H9 (cell line): Measurements from ENCODE around the gene GUK1. TPM values are rescaled to one million over a fixed set of nuclear protein-coding genes. Genes with fewer than 3 reads are reported as not detected.

Experiments
- DNase-seq: peaks from one replicate; pipeline ENCODE4 v3.0.0-alpha.2; 2017
- H2AFZ ChIP-seq: one replicate; pipeline ENCODE4 v1.6.1; 2013; ENCODE audit warnings: mild to moderate bottlenecking, low read length, control low read depth, moderate library complexity
- H2AK5ac ChIP-seq: 2 replicates; pipeline ENCODE4 v1.6.1; 2013; ENCODE audit warnings: low read length, control low read depth, mixed read lengths; ENCODE audit not compliant: insufficient read length
- H2BK120ac ChIP-seq: one replicate; pipeline ENCODE4 v1.6.1; 2013; ENCODE audit warnings: low read depth, mild to moderate bottlenecking, low read length, control low read depth, inconsistent platforms; ENCODE audit not compliant: poor library complexity, severe bottlenecking
- H2BK12ac ChIP-seq: 2 replicates; pipeline ENCODE4 v1.6.1; 2013; ENCODE audit warnings: low read length, control low read depth, mixed read lengths, low read depth; ENCODE audit not compliant: insufficient read length
- H2BK15ac ChIP-seq: 2 replicates; pipeline ENCODE4 v1.6.1; 2013; ENCODE audit warnings: low read depth, low read length, control low read depth
- H2BK20ac ChIP-seq: one replicate; pipeline ENCODE4 v1.6.1; 2013; ENCODE audit warnings: low read depth, mild to moderate bottlenecking, low read length, control low read depth, inconsistent platforms; ENCODE audit not compliant: poor library complexity, severe bottlenecking
- H2BK5ac ChIP-seq: 2 replicates; pipeline ENCODE4 v1.6.1; 2013; ENCODE audit warnings: low read length, control low read depth, mixed read lengths; ENCODE audit not compliant: insufficient read length
- H3K14ac ChIP-seq: 2 replicates; pipeline ENCODE4 v1.6.1; 2013; ENCODE audit warnings: low read length, control low read depth; ENCODE audit not compliant: insufficient read depth
- H3K18ac ChIP-seq: 2 replicates; pipeline ENCODE4 v1.6.1; 2013; ENCODE audit warnings: low read depth, mild to moderate bottlenecking, mixed read lengths, low read length, control low read depth; ENCODE audit not compliant: insufficient read length
- H3K23ac ChIP-seq: 2 replicates; pipeline ENCODE4 v1.6.1; 2013; ENCODE audit warnings: low read length, control low read depth, mixed read lengths, low read depth; ENCODE audit not compliant: insufficient read length
- H3K23me2 ChIP-seq: 2 replicates; pipeline ENCODE4 v1.6.1; 2013; ENCODE audit warnings: low read depth, mild to moderate bottlenecking, mixed read lengths, low read length, control low read depth; ENCODE audit not compliant: insufficient read length, poor library complexity, severe bottlenecking
- H3K27ac ChIP-seq: 2 replicates; pipeline ENCODE4 v1.5.1; 2013; ENCODE audit warnings: low read length, control low read depth, mixed read lengths, low read depth; ENCODE audit not compliant: insufficient read length
- H3K27me3 ChIP-seq: 2 replicates; pipeline ENCODE4 v1.6.1; 2013; ENCODE audit warnings: low read length, control low read depth, inconsistent platforms; ENCODE audit not compliant: insufficient read depth
- H3K4ac ChIP-seq: 2 replicates; pipeline ENCODE4 v1.6.1; 2013; ENCODE audit warnings: low read depth, mild to moderate bottlenecking, control low read depth, inconsistent platforms, low read length, moderate library complexity
- H3K4me1 ChIP-seq: 2 replicates; pipeline ENCODE4 v1.6.1; 2013; ENCODE audit warnings: low read length, control low read depth, inconsistent platforms; ENCODE audit not compliant: insufficient read depth
- H3K4me2 ChIP-seq: 2 replicates; pipeline ENCODE4 v1.6.1; 2013; ENCODE audit warnings: low read length, control low read depth, mixed read lengths; ENCODE audit not compliant: insufficient read length, insufficient read depth
- H3K56ac ChIP-seq: 2 replicates; pipeline ENCODE4 v1.6.1; 2013; ENCODE audit warnings: low read depth, mild to moderate bottlenecking, mixed read lengths, low read length, control low read depth; ENCODE audit not compliant: insufficient read length
- H3K79me1 ChIP-seq: 2 replicates; pipeline ENCODE4 v1.6.1; 2013; ENCODE audit warnings: low read depth, mild to moderate bottlenecking, moderate library complexity, low read length, control low read depth, inconsistent platforms; ENCODE audit not compliant: insufficient read depth, poor library complexity, severe bottlenecking
- H3K79me2 ChIP-seq: 2 replicates; pipeline ENCODE4 v1.6.1; 2013; ENCODE audit warnings: low read length, control low read depth, inconsistent platforms; ENCODE audit not compliant: insufficient read depth
- H3K9ac ChIP-seq: 2 replicates; pipeline ENCODE4 v1.6.1; 2013; ENCODE audit warnings: low read length, control low read depth, mixed read lengths; ENCODE audit not compliant: insufficient read length; ENCODE audit errors: extremely low read depth
- H3K9me3 ChIP-seq: one replicate; pipeline ENCODE4 v1.6.1; 2013; ENCODE audit warnings: low read depth, low read length, inconsistent platforms; ENCODE audit not compliant: control insufficient read depth
- H3T11ph ChIP-seq: one replicate; pipeline ENCODE4 v1.6.1; 2013; ENCODE audit warnings: mild to moderate bottlenecking, low read length, control low read depth, inconsistent platforms
- H4K20me1 ChIP-seq: one replicate; pipeline ENCODE4 v1.6.1; 2013; ENCODE audit not compliant: control insufficient read depth, insufficient read length, insufficient read depth
- H4K5ac ChIP-seq: 2 replicates; pipeline ENCODE4 v1.6.1; 2013; ENCODE audit warnings: low read depth, mild to moderate bottlenecking, mixed read lengths, low read length, control low read depth; ENCODE audit not compliant: insufficient read length
- H4K8ac ChIP-seq: replicated peaks from 2 replicates; pipeline ENCODE4 v1.6.1; 2013; ENCODE audit warnings: low read length, control low read depth, mixed read lengths, low read depth; ENCODE audit not compliant: insufficient read length
- H4K91ac ChIP-seq: 2 replicates; pipeline ENCODE4 v1.6.1; 2013; ENCODE audit warnings: low read depth, mild to moderate bottlenecking, moderate library complexity, mixed read lengths, low read length, control low read depth; ENCODE audit not compliant: insufficient read length
- H3K27ac Mint-ChIP-seq, 3 experiments: 2 replicates in 2 of 3; 3 replicates in 1 of 3; pipeline ENCODE4 v1.8.0; 2020 to 2021; ENCODE audit warnings: mixed read lengths in 3 of 3, mild to moderate bottlenecking in 1 of 3, moderate library complexity in 1 of 3
- H3K27me3 Mint-ChIP-seq: 2 replicates; pipeline ENCODE4 v1.8.0; 2021; ENCODE audit warnings: low read depth, mild to moderate bottlenecking, moderate library complexity, mixed read lengths
- H3K36me3 Mint-ChIP-seq, 3 experiments: 2 replicates in 2 of 3; 3 replicates in 1 of 3; pipeline ENCODE4 v1.8.0; 2020 to 2021; ENCODE audit warnings: low read depth in 3 of 3, mixed read lengths in 3 of 3; ENCODE audit not compliant: insufficient read depth in 1 of 3
- H3K4me1 Mint-ChIP-seq, 2 experiments: 2 replicates each; pipeline ENCODE4 v1.8.0; 2020; ENCODE audit warnings: mixed read lengths in 2 of 2
- H3K4me3 Mint-ChIP-seq, 2 experiments: 2 replicates in 1 of 2; 3 replicates in 1 of 2; pipeline ENCODE4 v1.8.0; 2020 to 2021; ENCODE audit warnings: mild to moderate bottlenecking in 2 of 2, mixed read lengths in 2 of 2, moderate library complexity in 1 of 2
- H3K9me3 Mint-ChIP-seq, 2 experiments: 2 replicates in 1 of 2; 3 replicates in 1 of 2; pipeline ENCODE4 v1.8.0; 2020; ENCODE audit warnings: mild to moderate bottlenecking in 2 of 2, mixed read lengths in 2 of 2, moderate library complexity in 1 of 2
- WGBS: extraction: QIAGEN DNeasy Blood & Tissue Kit; methylation state at CpG from one replicate; pipeline ENCODE4 v1.1.7; 2013; ENCODE audit warnings: missing lambda C conversion rate, low lambda C conversion rate, mixed read lengths; ENCODE audit not compliant: insufficient read length; ENCODE audit errors: extremely low coverage; 5-methylcytosine and 5-hydroxymethylcytosine counted together
- total RNA-seq: library from RNA; stranded (reverse); gene quantifications from 2 replicates; pipeline ENCODE4 v1.2.1, GENCODE V29; 2021
- TF ChIP-seq, protein P1 (sequence below): fragments of 200-600 bp; sonication (generic); conservative IDR thresholded peaks from 3 replicates; pipeline ENCODE4 v1.8.0; 2021; ENCODE audit warnings: antibody characterized with exemption, mild to moderate bottlenecking

The GUK1 gene
- total RNA-seq, 1 experiment from 2014 or later = 88.2 TPM

DNA sequence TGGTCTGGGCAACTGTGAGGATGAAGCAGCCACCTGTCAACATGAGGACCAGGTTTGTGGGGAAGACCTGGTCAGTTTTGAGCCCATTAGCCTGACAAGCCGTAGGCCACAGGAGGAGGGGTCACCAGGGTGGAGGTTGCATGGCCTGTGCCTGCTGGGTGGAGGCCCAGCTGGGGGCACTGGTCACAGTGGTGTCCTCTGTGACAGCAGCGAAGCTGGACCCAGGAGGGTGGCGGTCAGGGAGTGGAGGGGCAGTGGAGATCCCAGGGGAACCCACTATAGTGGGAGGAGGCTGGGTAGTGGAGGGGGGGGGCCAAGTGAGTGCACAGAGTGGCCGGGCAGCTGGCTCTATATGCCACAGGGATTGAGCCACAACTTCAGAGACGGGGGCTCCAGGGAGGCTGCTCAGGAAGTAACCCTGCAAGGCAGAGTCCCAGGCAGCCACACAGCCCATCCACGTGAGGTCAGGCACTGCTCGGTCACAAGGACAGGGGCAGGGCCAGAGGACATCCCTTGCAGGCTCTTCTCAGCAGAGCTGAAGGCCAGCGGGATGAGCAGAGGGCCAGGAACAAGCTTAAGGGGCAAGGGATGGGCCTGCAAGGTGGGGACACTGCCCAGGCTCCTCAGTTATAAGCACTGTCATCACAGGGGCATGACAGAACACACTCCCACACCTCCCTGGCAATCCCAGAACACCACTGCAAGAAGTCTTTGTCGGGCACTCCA lies 34.6 kb upstream of the GUK1 start:
- TF ChIP-seq, protein P1, sequence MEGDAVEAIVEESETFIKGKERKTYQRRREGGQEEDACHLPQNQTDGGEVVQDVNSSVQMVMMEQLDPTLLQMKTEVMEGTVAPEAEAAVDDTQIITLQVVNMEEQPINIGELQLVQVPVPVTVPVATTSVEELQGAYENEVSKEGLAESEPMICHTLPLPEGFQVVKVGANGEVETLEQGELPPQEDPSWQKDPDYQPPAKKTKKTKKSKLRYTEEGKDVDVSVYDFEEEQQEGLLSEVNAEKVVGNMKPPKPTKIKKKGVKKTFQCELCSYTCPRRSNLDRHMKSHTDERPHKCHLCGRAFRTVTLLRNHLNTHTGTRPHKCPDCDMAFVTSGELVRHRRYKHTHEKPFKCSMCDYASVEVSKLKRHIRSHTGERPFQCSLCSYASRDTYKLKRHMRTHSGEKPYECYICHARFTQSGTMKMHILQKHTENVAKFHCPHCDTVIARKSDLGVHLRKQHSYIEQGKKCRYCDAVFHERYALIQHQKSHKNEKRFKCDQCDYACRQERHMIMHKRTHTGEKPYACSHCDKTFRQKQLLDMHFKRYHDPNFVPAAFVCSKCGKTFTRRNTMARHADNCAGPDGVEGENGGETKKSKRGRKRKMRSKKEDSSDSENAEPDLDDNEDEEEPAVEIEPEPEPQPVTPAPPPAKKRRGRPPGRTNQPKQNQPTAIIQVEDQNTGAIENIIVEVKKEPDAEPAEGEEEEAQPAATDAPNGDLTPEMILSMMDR = no peak
- no peak overlapping the region for H2AK5ac ChIP-seq
- no peaks in the 10 kb centered on the region for H3K9me3 ChIP-seq
- no peak overlapping the region for H2BK15ac ChIP-seq
- no CpG with 5 or more reads among the region's 9 CpGs for whole genome bisulfite sequencing
- H3K9ac ChIP-seq = no peak overlapping the region
- H3K27me3 Mint-ChIP-seq = peaks cover 10% of the 10 kb centered on the region
- no peaks in the 10 kb centered on the region for H3K79me2 ChIP-seq
- no peaks in the 10 kb centered on the region for H3K4me1 ChIP-seq
- no peak overlapping the region for H3K27ac Mint-ChIP-seq
- H2AFZ ChIP-seq = no peak overlapping the region
- no peak overlapping the region for H2BK5ac ChIP-seq
- no peak overlapping the region for H4K8ac ChIP-seq
- H3K27ac ChIP-seq = no peak overlapping the region
- no peaks in the 10 kb centered on the region for H3K27me3 ChIP-seq
- H3K23me2 ChIP-seq = peaks cover 14% of the 10 kb centered on the region
- no peak for DNase-seq
- no peak overlapping the region for H4K91ac ChIP-seq
- no peak overlapping the region for H2BK12ac ChIP-seq
- no peak overlapping the region for H3K23ac ChIP-seq
- no peak overlapping the region for H3K4me3 Mint-ChIP-seq
- no peak overlapping the region for H3K4me2 ChIP-seq
- H4K20me1 ChIP-seq = no peaks in the 10 kb centered on the region
- H3K9me3 Mint-ChIP-seq = no peaks in the 10 kb centered on the region
- H3K4me1 Mint-ChIP-seq = peaks cover 25 to 26% of the 10 kb centered on the region in 2 experiments
- H2BK20ac ChIP-seq = no peak overlapping the region
- no peak overlapping the region for H3K56ac ChIP-seq
- H3K4ac ChIP-seq = no peak overlapping the region
- H2BK120ac ChIP-seq = no peak overlapping the region
- no peak overlapping the region for H3K14ac ChIP-seq
- H3T11ph ChIP-seq = no peak overlapping the region
- no peak overlapping the region for H4K5ac ChIP-seq
- H3K18ac ChIP-seq = no peak overlapping the region
- peaks cover 18 to 31% (median 27%) of the 10 kb centered on the region in 3 experiments; a peak in 6 of 7 replicates for H3K36me3 Mint-ChIP-seq
- peaks cover 3% of the 10 kb centered on the region for H3K79me1 ChIP-seq
